GM18861 (cell line): ENCODE data around the gene ZNF584.

Source experiments
- ATAC-seq: cut with Tn5 transposase; IDR thresholded peaks from one replicate; pipeline ENCODE4 v1.9.1; 2021; ENCODE audit not compliant: unreplicated experiment

Gene ZNF584

DNA sequence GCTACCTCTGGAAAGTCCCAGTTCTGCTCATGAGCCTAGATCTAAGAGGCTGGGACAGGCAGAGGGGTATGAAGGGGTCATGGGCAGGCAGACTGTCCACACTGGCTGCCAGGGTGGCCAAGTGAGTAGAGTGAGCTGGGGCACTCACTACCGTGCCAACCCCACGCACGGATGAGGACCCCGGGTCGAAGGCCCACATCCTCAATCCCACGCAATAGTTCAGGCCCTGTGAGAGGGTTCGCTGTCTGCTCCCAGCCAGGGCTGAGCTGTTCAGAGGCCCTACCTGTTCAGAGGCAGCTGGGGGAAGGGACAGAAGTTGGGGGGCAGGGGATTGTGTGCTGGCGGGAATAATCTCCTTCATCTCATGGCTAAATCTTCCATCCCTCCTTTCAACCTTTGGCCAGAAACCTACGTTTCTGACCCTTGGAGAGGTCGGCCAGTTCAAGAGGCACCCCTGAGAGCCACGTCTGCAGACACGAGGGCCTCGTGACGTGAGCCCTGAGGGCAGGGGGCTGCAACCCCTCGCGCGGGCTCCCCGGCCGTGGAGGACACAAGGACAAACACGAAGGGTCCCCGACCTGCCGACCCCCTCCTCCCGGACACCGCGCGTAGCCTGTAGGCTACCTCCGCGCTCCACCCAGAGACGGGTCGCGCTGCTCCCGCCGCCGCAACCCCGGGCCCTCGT lies 22.4 kb upstream of the ZNF584 start:
- no peak for ATAC-seq

DNA sequence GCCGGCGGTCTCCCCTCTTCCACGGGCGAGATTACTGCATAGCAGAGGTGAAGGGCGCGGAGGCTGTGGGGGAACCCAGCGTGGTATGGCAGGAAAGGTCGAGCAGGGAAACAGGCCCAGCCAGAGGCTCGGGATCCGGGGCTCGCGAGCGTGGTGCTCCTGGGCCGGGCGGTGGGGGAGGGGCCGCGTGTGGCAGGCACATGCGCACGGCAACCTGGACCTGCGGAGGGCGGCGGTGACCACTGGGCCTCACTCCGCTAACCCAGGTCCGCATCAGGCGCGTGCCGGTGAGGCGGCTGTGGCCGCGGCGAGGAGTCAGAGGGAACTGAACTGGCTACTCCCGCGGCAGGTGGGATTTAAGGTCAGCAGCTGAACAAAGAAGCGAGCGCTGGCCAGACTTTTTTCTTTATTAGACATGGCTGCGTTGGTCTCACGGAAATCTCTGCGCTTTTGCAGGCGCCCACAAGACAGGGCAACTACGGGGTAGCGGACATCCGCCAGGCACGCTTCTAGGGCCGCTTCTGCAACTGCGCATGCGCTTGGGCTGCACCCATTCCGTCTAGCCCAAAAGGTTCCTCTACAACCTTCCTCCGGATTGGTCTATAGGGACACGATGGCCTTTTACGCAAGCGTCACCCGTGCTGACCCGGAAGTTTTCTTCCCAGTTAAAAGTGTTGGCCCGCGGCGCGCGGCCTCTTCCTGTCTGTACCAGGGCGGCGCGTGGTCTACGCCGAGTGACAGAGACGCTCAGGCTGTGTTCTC lies 21.7 kb upstream of the ZNF584 start, which contains the start of gene RPS5:
Gene RPS5, plus strand, starts transcription at position 694 of the 762 bp plus-strand sequence. CDS start 869 bp downstream, outside the sequence.
- ATAC-seq, result peak; percentile 73

DNA sequence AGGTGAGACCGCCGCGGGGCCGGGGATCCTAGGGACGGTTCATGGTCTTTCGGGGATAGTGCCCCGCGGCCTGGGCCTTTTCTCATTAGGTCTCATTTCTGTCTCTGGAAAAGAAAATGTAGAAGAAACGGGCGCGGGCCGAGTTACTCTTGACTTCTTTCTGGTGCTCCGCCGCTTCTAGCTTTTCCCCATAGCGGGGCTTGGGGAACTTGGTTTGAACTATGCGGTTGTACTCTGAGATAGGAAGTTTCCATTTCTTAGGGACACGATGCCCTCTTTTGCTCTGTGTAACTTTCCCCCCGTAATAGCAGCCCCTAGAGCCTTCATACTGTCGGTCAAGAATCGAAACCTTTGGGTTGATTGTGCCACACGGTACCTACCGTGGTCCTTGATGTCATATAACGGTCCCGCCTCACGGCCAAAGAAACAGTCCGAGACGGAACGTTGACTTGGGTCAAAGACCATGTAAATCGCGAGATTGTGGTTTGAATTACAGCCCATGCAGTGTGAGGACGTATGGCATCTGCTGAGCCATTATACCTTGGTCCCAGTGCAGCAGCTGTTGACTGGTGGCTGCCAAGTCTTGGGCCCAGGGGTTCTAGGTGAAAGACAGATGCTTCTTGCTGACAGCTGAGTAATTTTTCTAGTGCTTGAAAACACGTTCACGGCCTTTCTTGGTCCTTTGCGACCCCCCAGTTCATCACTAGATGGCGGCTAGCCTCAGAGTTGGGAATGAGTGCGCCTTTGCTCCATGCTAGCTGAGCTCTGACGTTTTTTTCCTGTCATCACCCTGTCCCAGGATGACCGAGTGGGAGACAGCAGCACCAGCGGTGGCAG lies 20.9 kb upstream of the ZNF584 start:
- ATAC-seq, result peak; percentile 0

DNA sequence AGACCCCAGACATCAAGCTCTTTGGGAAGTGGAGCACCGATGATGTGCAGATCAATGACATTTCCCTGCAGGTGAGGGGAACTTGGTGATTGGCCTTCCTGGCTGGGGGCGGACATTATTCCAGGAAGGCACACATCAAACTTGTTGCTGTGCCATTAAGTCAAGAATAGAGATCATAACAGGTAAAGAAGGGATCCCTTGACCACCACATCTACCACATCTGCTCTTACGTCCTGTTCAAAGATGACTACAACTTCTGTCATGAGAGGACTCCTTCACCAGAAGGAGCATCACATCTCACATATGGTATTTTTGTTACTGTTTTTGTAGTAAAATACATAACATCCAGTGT lies 20.3 kb upstream of the ZNF584 start:
- no peak for ATAC-seq

DNA sequence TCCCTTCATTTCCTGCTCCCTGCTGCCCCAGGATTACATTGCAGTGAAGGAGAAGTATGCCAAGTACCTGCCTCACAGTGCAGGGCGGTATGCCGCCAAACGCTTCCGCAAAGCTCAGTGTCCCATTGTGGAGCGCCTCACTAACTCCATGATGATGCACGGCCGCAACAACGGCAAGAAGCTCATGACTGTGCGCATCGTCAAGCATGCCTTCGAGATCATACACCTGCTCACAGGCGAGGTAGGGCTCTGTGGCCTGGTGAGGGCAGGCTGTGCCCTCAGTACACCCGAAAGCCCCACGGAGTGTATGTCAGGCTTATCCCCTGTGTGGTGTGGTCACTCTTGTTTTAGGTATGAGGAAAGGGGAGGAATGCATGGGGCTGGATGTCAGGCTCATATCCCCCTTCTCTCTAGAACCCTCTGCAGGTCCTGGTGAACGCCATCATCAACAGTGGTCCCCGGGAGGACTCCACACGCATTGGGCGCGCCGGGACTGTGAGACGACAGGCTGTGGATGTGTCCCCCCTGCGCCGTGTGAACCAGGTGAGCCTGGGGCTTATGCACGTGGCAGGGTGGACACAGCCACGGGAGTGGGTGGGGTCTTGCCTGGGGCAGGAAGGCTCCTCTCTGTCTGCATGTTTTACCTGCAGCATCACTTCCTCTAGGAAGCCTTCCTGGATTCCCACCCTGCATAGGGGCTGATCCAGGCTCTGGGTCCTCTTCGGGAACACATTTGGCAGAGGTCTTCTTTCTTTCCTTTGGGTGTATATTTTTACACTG lies 15.3 kb upstream of the ZNF584 start:
- ATAC-seq, result no peak

DNA sequence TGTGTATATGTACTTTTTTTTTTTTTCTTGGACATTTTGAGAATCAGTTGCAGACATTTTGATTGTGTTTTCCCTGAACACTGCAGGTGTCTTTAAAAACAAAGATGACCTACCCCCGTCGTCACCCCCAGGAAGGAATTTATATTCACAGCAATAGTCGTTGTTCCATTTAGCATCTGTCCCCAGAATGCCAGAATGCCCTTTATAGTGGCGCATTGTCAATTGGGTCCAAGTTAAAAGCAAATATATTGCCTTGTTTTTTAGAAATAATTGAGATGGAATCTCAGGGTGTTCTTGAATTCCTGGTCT lies 14.8 kb upstream of the ZNF584 start:
- no peak for ATAC-seq

DNA sequence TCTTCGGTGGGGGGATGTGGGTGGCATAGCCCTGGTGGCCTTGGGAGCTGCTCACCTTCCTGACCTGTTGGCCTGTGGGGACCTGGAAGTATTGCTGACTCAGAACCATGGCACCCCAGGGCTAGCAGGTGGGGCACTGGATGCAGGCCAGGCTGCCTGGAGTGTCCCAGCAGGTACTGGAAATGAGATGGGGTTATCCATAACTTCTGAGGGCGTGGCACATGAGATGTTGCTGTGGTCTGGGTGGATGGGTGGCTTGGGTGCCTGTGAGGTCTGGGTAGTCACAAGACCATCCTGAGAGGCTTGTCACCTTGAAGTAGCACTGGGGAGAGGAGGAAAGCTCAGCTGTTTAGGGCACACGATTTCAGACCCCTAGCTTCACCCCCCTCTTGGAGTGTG lies 13.6 kb upstream of the ZNF584 start:
- no peak for ATAC-seq

DNA sequence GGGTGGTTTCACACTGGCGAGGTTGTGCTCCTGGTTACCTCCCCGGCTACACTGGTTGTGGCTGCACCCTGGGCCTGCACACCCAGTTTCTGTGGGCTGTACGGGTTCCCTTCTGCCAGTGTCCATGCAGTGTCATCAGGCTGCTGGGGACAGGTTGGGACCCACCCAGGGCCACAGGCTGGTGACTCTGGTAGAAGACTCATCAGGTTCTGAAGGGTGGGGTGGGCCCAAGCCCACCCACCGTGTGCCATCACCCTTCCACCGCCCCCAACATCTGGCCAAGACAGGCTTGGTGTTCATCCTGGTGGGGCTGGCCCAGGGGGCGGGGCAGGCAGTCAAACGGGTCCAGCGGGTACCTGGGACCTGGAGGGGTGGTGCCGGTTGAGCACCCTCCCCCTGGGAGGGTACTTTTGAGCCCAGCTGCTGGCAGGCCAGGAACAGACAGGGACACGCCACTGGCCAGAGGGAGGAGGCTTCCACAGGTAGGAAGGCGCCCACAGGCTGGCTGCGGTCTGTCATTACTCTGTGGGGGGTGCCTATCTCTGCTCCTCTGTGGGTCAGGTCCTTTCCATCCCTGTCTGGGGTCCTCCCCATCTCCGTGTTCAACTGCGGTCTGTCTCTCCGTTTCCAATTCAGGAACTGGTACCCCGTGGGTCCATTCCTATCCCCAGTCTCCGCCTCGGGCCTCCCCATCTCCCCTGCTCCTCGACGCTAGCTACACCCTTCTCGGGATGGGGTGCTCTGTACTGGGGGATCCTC lies 13.1 kb upstream of the ZNF584 start, which contains the start of gene RNF225:
Gene RNF225, plus strand, starts transcription at position 437 of the 759 bp plus-strand sequence. CDS start 434 bp downstream, outside the sequence.
- no peak for ATAC-seq

DNA sequence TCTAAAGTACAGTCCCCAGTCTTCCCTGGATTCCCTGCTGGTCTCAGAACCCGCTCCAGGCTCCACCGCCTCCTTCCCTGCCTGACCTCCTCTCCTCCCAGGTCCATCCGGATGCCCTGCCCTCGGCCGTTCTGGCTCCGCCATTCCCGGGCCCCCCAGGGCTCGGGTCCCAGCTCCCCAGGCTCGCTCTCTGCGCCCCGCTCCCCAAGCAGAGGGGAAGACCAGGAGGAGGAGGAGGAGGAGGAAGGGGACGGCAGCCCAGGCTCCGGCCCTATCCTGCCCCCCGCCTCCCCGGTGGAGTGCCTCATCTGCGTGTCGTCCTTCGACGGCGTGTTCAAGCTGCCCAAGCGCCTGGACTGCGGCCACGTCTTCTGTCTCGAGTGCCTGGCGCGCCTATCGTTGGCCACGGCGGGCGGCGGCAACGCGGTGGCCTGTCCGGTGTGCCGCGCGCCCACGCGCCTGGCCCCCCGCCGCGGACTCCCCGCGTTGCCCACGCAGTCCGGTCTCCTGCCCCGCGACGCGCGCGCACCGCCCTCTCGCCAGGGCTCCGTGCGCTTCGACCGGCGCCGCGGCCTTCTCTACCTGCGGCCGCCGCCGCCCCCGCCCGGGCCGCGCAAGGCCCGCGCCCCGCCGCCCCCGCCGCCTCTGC lies 12.3 kb upstream of the ZNF584 start:
- ATAC-seq, result no peak

DNA sequence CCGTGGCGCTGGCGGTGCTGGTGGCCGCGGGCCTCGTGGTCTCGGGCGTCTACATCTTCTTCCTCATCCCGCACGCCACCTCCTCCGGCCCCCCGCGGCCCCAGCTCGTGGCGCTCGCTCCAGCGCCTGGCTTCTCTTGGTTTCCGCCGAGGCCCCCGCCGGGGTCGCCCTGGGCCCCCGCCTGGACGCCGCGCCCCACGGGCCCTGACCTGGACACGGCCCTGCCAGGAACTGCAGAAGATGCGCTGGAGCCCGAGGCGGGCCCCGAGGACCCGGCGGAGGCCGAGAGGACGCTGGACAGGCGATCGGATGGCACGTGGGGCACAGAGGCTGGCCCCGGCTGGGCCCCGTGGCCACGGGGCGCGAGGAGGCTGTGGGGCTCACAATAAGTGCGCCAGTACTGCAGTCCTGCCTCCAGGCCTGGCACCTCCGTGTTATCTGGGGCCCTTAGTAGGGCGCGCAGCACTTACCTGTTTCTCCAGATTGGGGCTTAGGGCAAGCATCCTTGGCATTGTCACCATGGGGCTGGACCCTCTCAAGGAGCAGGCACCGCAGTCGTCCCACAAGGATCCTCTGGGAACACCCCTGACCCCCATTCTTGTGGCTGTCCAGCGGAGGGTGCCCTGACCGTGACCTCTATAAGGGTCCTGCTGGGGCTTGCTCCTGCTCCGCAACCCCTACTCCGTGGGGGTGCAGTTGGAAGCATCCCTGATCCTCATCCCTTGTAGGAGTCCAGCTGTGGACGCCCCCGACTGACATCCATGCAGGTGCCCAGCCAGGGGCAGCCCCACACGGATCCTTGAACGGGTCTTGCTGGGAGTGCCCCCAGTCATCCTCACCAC lies 11.5 kb upstream of the ZNF584 start:
- ATAC-seq, result no peak

DNA sequence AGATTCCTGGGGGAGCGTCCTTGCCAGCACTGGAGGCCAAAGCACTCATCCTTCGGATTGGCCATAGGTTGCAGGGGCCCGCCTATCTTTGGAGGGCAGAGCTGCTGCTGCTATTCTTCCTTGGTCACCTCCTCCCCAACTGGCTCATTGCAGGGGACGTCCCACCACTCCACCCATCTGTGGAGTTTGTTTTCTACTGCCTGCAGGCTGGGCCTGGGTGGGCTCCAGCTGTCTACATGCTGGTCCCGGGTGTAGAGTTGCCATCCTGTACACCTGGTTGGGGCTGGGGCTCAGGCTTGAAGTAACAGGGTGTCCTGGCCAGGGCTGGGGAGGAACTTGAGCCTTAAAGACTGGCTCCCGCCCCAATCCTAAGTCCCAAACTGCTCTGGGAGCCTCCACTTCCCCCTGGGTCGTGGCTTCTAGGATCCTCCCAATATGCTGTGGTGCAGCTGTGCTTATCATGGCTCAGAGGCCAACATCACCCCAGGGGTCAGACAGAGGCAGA lies 10.9 kb upstream of the ZNF584 start:
- ATAC-seq, result no peak

DNA sequence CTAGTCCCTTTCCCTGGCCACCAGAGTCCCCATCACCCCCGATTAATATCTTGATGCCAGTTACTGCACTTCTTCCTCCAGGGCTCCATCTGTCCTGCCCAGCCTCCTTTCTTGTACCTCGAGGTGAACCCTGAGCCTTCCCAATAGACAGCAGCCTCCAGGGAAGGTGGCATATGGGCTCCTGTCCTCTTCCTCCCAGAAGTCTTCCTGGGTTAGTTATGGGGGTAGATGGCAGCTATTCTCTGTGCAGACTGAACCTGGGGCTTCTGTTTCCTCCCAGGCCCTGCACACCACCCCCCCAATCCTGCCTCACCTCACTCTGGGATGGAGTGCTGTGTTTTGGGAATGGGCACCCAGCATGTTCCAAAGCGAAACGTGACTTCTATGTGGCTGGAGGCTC lies 10.4 kb upstream of the ZNF584 start:
- no peak for ATAC-seq

DNA sequence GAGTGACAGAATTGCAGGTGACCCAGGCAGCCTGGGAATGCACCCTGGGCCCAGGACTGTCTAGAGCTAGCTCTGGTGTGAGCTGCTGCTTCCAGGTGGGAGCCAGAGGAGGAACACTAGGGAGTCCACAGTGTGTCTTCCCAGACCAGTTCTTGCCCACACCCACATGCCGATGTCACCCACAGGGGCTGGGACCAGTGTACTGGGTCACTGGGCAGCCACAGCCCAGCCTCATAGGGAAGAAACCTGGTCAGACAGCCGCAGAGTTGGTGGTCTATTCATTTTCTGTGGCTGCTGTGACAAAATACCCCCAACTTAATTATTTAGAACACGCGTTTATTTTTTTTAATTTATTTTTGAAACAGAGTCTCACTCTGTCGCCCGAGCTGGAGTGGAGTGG lies 9.9 kb upstream of the ZNF584 start:
- ATAC-seq, result no peak

DNA sequence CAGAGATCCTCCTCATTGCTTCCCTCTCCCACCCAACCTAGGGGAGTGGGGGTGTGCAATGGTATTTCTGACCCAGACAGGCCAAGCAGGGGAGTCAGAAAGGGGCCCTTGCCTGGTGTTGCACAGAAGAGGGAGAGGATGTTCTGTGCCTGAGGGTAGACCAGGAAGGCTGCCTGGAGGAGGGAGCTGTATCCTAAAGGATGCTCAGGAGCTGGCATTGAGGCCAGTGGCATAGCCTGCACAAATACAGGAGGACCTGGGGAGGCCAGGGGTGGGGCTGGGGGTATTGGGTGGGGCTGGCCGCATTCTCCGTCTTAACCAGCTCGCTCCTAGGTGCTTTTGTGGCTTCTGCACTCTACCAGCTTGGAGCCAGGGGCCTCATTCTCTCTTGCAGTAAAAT lies 8.5 kb upstream of the ZNF584 start:
- ATAC-seq, result no peak

DNA sequence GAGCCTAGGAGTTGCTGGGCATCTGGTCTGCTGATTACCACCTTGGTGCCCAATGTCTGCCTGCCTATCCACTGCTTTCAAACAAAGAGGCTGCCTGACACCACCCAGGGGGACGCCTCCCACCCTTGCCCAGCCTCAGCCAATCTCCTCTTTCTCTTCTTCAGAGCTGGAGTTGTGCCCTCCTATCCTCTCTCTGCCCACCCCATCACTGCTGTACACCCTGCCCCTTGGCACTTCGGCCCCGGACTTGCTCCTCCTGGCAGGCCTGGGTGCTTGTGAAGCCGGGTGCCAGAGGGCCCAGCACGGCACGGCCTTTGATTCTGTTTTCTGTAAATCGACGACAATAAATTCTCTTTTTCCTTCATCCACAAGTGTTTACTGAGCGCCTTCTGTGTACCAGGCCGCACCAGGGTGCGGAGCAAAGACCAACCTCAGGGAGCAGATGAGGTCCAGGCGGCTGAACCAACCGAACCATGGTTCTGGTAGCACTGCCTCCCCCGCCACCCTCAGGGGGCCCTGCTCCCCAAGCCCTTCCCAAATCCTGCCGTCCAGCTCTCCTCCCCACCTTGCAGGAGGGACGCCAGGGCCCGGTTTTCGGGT lies 8.0 kb upstream of the ZNF584 start:
- ATAC-seq, result no peak

DNA sequence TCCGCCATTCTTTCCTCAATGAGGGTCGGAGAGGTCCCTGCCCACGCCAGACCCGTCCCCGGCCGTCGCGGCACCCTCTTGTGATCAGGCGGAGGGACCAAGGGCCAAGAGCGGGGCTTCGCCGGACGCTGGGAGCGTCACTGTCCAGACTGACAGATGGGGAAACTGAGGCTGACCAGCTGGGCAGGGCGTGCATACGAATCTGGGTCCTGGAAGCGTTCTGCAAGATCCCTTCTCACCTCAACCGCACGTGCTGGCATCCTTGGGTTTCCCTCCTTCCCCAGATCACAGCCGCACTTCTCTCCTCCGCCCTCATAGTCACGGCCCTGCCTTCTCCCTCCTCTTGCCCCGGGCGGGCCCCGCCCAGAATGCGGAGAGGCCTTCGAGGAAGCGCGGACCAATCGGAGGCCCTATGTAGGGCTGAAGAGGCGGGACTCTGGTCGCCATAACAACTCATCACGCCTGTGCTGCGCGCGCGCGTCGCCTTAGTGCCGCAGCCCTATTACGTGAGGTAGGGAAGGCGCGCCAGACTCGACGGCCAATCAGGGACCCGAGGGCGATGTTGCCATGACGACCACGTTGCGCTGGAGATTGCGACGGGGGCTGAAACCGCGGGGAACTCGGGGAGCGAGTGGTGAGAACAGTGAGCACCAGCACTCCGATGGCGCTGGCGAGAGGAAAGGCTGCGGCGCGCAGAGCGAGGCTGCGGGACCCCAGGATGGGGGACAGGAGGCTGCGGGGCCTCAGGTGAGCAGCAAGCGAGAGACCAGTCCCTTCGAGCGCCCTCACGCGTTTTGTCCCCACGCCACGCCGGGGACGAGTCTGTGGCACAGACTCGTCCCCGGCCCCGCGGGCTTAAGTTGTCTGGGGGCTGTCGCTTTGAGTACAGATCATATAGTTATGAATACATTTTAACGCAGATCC lies 7.3 kb upstream of the ZNF584 start:
- ATAC-seq, result peak; percentile 96

DNA sequence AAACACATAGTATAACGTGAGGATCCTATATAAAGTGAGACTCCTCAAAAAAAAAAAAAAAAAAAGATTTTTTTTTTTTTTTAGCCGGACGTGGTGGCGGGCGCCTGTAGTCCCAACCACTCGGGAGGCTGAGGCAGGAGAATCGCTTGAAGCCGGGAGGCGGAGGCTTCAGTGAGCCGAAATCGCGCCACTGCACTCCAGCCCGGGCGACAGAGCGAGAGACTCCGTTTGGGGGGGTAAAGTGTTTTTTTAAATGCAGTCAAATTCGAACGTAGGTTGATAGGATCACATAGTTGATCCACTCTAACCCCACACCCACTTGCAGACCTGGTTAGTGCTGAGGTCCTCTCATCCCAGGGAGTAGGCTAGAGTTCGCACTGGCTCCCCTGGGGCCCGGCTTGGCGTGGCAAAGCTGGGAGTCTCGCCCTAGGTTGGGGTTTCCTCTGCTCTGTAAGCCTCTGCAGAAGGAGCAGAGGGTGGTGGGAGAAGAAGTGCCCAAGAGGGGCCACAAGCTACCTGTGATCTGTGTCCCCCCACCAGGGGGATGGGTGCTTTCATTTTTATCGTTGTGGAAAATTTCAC lies 6.5 kb upstream of the ZNF584 start:
- ATAC-seq, result no peak
